ENCODE data around the gene ADGRL3. TPM values are rescaled to one million over a fixed set of nuclear protein-coding genes. Genes with fewer than 3 reads are reported as not detected.
A peak's percentile ranks its signal among the peaks of the same experiment; 100 is the strongest.

ADGRL3 gene
- total RNA-seq, 4 donors from 2014 or later, result 6.1 to 26.0 (median 7.3) TPM

DNA sequence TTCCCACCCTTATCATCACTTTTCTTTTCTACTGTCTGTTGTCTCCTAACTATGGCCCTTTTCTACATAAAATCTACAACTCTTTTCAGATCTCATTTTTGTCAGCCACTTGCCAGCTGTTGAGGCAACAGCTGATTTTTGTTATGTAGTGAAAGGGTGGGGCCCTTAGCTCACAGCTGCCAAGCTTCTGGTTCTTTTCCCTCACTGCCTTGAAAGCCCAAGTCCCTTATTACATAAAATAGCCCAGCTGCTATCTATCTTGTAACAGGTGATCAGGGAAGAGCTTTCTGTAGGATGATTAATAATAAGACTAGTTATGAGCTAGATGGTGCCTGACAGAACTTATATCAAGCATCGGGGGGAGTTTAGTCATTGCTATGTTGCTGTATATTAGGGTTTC is 45.9 kb downstream of the ADGRL3 start:
- no peak for ATAC-seq
- Histone ChIP-seq H3K4me3 (no peak overlapping the region), H3K27me3 (no peaks in the 10 kb centered on the region), H3K36me3 (no peaks in the 10 kb centered on the region), H3K4me1 (peaks cover 0 to 8% (median 0%) of the 10 kb centered on the region in 3 donors), H3K27ac (no peak overlapping the region), H3K9me3 (no peaks in the 10 kb centered on the region)
- 13 to 20% methylated on average over 1 of the region's 1 CpG for WGBS, 2 donors (ENCODE audit: low coverage in 1 of 2)
- TF ChIP-seq POLR2A (IDR thresholded peaks at IDR 0.05) (no peak), EP300 (IDR thresholded peaks at IDR 0.05) (no peak), POLR2AphosphoS5 (IDR thresholded peaks at IDR 0.05) (no peak)
- TF ChIP-seq, protein P1, sequence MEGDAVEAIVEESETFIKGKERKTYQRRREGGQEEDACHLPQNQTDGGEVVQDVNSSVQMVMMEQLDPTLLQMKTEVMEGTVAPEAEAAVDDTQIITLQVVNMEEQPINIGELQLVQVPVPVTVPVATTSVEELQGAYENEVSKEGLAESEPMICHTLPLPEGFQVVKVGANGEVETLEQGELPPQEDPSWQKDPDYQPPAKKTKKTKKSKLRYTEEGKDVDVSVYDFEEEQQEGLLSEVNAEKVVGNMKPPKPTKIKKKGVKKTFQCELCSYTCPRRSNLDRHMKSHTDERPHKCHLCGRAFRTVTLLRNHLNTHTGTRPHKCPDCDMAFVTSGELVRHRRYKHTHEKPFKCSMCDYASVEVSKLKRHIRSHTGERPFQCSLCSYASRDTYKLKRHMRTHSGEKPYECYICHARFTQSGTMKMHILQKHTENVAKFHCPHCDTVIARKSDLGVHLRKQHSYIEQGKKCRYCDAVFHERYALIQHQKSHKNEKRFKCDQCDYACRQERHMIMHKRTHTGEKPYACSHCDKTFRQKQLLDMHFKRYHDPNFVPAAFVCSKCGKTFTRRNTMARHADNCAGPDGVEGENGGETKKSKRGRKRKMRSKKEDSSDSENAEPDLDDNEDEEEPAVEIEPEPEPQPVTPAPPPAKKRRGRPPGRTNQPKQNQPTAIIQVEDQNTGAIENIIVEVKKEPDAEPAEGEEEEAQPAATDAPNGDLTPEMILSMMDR (IDR thresholded peaks at IDR 0.05), result no peak

DNA sequence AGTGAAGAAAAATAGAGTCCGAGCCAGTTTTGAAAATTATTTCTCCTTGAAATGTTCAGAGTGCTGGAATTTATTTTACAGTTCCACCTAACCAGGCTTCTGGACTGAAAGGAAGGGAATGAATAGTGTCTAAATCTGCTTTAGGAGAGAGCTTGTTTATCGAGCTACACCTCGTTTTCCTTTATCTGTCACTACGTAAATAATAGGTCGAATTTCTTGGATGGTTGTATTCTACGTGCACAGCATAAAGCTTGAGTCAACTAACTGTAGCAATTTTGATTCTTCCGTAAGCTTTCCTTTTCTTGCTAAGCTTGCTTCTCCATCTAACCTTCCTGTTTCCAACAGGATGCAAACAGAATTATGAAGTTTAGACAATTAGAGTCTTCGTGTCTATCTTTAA is 48.6 kb downstream of the ADGRL3 start:
- 74 to 75% methylated on average over 5 to 8 of the region's 8 CpGs for WGBS, 2 donors (ENCODE audit: low coverage in 1 of 2)
- no peaks in the 10 kb centered on the region for H3K27me3 ChIP-seq
- no peaks in the 10 kb centered on the region for H3K9me3 ChIP-seq
- TF ChIP-seq EP300 (IDR thresholded peaks at IDR 0.05), result no peak
- TF ChIP-seq POLR2AphosphoS5 (IDR thresholded peaks at IDR 0.05), result no peak
- TF ChIP-seq POLR2A (IDR thresholded peaks at IDR 0.05), result no peak
- TF ChIP-seq, protein P1 (IDR thresholded peaks at IDR 0.05), result no peak
- peaks cover 0 to 8% (median 0%) of the 10 kb centered on the region in 3 donors for H3K4me1 ChIP-seq
- no peak for ATAC-seq
- H3K4me3 ChIP-seq, result no peak overlapping the region
- H3K36me3 ChIP-seq, result no peaks in the 10 kb centered on the region
- H3K27ac ChIP-seq, result no peak overlapping the region

DNA sequence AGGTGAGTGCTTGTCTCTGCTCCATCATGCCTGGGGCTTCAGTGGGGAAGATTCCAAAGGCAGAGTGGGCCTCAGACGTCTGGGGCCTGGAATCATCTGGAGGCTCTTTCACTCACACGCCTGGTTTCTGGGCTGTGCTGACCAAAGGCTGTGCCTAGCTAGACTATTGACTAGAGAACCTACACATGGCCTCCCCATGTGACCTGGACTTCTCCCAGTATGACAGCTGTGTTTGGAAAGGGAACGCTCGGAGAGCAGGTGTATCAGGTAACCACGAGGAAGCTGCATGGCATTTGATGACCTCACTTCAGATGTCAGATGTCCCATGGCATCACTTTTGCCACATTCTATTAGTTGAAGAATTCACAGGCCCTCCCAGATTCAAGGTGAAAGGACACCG is 51.0 kb downstream of the ADGRL3 start:
- ATAC-seq, result no peak
- TF ChIP-seq EP300 (IDR thresholded peaks at IDR 0.05) (no peak), POLR2A (IDR thresholded peaks at IDR 0.05) (no peak), POLR2AphosphoS5 (IDR thresholded peaks at IDR 0.05) (no peak)
- TF ChIP-seq, protein P1 (IDR thresholded peaks at IDR 0.05), result no peak
- H3K4me1 ChIP-seq, result peaks cover 0 to under 1% (median 0%) of the 10 kb centered on the region in 3 donors
- H3K36me3 ChIP-seq, result no peaks in the 10 kb centered on the region
- WGBS, 2 donors (ENCODE audit: low coverage in 1 of 2), result 82 to 83% methylated on average over 2 to 4 of the region's 6 CpGs
- no peak overlapping the region for H3K4me3 ChIP-seq
- no peaks in the 10 kb centered on the region for H3K27me3 ChIP-seq
- no peak overlapping the region for H3K27ac ChIP-seq
- no peaks in the 10 kb centered on the region for H3K9me3 ChIP-seq

DNA sequence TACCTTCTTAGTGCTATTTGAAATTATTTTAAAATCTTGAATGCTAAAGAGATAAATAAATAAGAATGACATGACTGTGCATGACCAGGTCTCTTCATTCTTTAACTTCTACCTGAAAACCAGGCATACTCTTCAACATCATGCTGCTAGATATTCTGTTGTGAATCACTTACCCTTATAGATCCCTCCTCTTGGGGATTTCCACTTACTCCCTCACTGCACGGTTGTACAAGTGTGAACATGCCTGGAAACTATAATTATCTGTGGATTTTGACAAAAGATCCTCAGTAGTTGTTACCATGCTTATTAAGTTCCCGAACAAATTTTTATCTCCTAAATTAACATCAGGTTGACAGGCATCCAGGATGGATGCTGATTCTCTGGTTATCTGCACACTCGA is 54.3 kb downstream of the ADGRL3 start:
- no peaks in the 10 kb centered on the region for H3K9me3 ChIP-seq
- ATAC-seq, result no peak
- no peak overlapping the region for H3K27ac ChIP-seq
- no peaks in the 10 kb centered on the region for H3K36me3 ChIP-seq
- WGBS, 2 donors (ENCODE audit: low coverage in 1 of 2), result 68 to 77% methylated on average over 3 of the region's 3 CpGs
- no peak for TF ChIP-seq EP300 (IDR thresholded peaks at IDR 0.05)
- no peak for TF ChIP-seq POLR2AphosphoS5 (IDR thresholded peaks at IDR 0.05)
- TF ChIP-seq, protein P1 (IDR thresholded peaks at IDR 0.05), result no peak
- TF ChIP-seq POLR2A (IDR thresholded peaks at IDR 0.05), result no peak
- no peaks in the 10 kb centered on the region for H3K4me1 ChIP-seq
- H3K4me3 ChIP-seq, result no peak overlapping the region
- no peaks in the 10 kb centered on the region for H3K27me3 ChIP-seq

DNA sequence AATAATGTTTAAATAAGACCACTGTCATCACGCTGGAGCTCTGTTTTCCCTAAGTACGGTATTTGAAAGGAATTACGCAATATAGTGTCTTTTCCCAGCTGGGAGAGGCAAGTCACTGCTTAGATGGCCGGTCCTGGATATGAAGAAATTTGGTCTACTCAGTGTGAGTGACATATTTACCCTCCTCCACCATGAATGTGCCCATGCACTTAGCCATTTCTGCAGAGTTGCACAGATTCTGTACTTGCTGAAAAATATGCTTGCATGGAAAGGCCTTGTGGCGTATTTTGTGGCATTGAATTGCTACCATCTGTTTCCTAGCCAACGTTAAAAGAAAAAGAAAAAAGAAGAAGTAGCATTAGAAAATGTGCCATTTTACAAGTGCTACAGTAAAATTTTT is 73.1 kb downstream of the ADGRL3 start:
- peak; percentile 77 for ATAC-seq
- H3K27me3 ChIP-seq, result no peaks in the 10 kb centered on the region
- H3K4me3 ChIP-seq, result no peak overlapping the region
- no peak overlapping the region for H3K27ac ChIP-seq
- H3K9me3 ChIP-seq, result no peaks in the 10 kb centered on the region
- 67 to 71% methylated on average over 3 to 6 of the region's 6 CpGs for WGBS, 2 donors (ENCODE audit: low coverage in 1 of 2)
- no peaks in the 10 kb centered on the region for H3K36me3 ChIP-seq
- TF ChIP-seq POLR2A (IDR thresholded peaks at IDR 0.05) (no peak), POLR2AphosphoS5 (IDR thresholded peaks at IDR 0.05) (no peak), EP300 (IDR thresholded peaks at IDR 0.05) (no peak)
- TF ChIP-seq, protein P1 (IDR thresholded peaks at IDR 0.05), result no peak
- H3K4me1 ChIP-seq, result peaks cover 0 to 8% (median 0%) of the 10 kb centered on the region in 3 donors
